ENCODE measurements around the gene YPEL2. TPM values are rescaled to one million over a fixed set of nuclear protein-coding genes. Genes with fewer than 3 reads are reported as not detected.

The YPEL2 gene
- polyA plus RNA-seq, 4 donors = 28.6 to 37.6 (median 34.1) TPM

GRCh38 chr17:59329176-59330052 lies 2.0 kb upstream of the YPEL2 start:
- DNase-seq (ENCODE audit: low read depth in 4 of 4, low spot score in 2 of 4) = peak in 2 of 4 donors; percentile 66 to 72

GRCh38 chr17:59330053-59330942 lies 1.2 kb upstream of the YPEL2 start:
- peak in 1 of 4 donors; percentile 17 for DNase-seq (ENCODE audit: low read depth in 4 of 4, low spot score in 2 of 4)

- no peak for DNase-seq (ENCODE audit: low read depth in 4 of 4, low spot score in 2 of 4)
Measured at GRCh38 chr17:59331929-59332748, 684 bp downstream of the YPEL2 start.

GRCh38 chr17:59332749-59333377 lies 1.4 kb downstream of the YPEL2 start:
- DNase-seq (ENCODE audit: low read depth in 4 of 4, low spot score in 2 of 4) = no peak

- DNase-seq (ENCODE audit: low read depth in 4 of 4, low spot score in 2 of 4) = no peak
Measured at GRCh38 chr17:59333836-59334235, 2.4 kb downstream of the YPEL2 start.

- DNase-seq (ENCODE audit: low read depth in 4 of 4, low spot score in 2 of 4) = no peak
Measured at GRCh38 chr17:59335685-59336084, 4.2 kb downstream of the YPEL2 start.

- no peak for DNase-seq (ENCODE audit: low read depth in 4 of 4, low spot score in 2 of 4)
Measured at GRCh38 chr17:59337741-59338299, 6.4 kb downstream of the YPEL2 start.

- DNase-seq (ENCODE audit: low read depth in 4 of 4, low spot score in 2 of 4) = no peak
Measured at GRCh38 chr17:59338498-59338897, 7.0 kb downstream of the YPEL2 start.

- no peak for DNase-seq (ENCODE audit: low read depth in 4 of 4, low spot score in 2 of 4)
Measured at GRCh38 chr17:59341922-59342321, 10.5 kb downstream of the YPEL2 start.

GRCh38 chr17:59342681-59343131 lies 11.3 kb downstream of the YPEL2 start:
- no peak for DNase-seq (ENCODE audit: low read depth in 4 of 4, low spot score in 2 of 4)

GRCh38 chr17:59345476-59345875 lies 14.0 kb downstream of the YPEL2 start:
- DNase-seq (ENCODE audit: low read depth in 4 of 4, low spot score in 2 of 4) = no peak

GRCh38 chr17:59346341-59346740 lies 14.9 kb downstream of the YPEL2 start:
- no peak for DNase-seq (ENCODE audit: low read depth in 4 of 4, low spot score in 2 of 4)

- DNase-seq (ENCODE audit: low read depth in 4 of 4, low spot score in 2 of 4) = no peak
Measured at GRCh38 chr17:59346876-59347407, 15.5 kb downstream of the YPEL2 start.

- DNase-seq (ENCODE audit: low read depth in 4 of 4, low spot score in 2 of 4) = no peak
Measured at GRCh38 chr17:59347975-59348391, 16.5 kb downstream of the YPEL2 start.

GRCh38 chr17:59349178-59349577 lies 17.7 kb downstream of the YPEL2 start:
- no peak for DNase-seq (ENCODE audit: low read depth in 4 of 4, low spot score in 2 of 4)

- DNase-seq (ENCODE audit: low read depth in 4 of 4, low spot score in 2 of 4) = no peak
Measured at GRCh38 chr17:59353106-59353854, 21.8 kb downstream of the YPEL2 start.

GRCh38 chr17:59353936-59354755 lies 22.7 kb downstream of the YPEL2 start:
- DNase-seq (ENCODE audit: low read depth in 4 of 4, low spot score in 2 of 4) = no peak
